Erythroblast (primary cell): ENCODE measurements around the gene NRSN2.

Experiments used
- GATA1 ChIP-seq: IDR thresholded peaks from 2 replicates; pipeline ENCODE4 v1.6.1; 2011; ENCODE audit warnings: low read depth, mild to moderate bottlenecking, control low read depth, low read length, moderate library complexity
- POLR2A ChIP-seq: IDR thresholded peaks from 2 replicates; pipeline ENCODE4 v1.6.1; 2011; ENCODE audit warnings: mild to moderate bottlenecking, low read length

- TF ChIP-seq POLR2A (peak; percentile 60), GATA1 (no peak)
Observed at GRCh38 chr20:324177-325044, 22.5 kb upstream of the NRSN2 start.
